GM10266 (cell line): ENCODE results near the gene SLC7A8.

Source experiments
- DNase-seq: peaks from one replicate; pipeline ENCODE4 v3.0.0; 2012; ENCODE audit errors: extremely low spot score
- TF ChIP-seq, protein P1 (sequence below): IDR thresholded peaks from 2 replicates; pipeline ENCODE4 v1.5.1; 2012; ENCODE audit warnings: mild to moderate bottlenecking, low read depth; ENCODE audit not compliant: control insufficient read depth, insufficient read depth; ENCODE audit errors: missing control alignments

Gene SLC7A8

DNA sequence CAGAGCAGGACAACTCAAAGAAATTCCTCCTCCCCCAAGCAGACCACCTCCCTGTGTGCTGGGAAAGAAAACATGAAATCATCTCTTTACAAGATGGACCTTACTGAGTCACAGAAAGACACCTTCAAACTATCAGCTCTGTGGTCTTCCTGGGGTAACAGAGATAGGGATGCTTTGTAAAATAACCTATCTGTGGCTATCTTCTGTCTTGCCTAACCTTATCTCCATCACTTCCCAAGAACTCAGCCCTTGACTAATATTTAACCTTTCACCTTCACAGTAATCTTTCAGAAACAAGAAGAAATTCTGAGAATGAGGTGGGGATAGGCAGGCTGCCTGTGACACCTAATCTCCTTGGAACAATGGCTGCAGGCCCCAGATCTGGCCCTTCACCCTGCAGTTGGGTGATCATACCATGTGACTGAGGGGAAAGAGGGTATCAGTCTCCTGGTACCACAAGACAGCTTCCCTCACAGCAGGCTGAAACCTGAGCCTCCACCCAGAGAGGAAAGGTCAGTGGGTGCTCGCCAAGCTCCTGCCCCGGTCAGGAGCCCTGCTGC, 37.0 kb downstream of the SLC7A8 start:
- TF ChIP-seq, protein P1, sequence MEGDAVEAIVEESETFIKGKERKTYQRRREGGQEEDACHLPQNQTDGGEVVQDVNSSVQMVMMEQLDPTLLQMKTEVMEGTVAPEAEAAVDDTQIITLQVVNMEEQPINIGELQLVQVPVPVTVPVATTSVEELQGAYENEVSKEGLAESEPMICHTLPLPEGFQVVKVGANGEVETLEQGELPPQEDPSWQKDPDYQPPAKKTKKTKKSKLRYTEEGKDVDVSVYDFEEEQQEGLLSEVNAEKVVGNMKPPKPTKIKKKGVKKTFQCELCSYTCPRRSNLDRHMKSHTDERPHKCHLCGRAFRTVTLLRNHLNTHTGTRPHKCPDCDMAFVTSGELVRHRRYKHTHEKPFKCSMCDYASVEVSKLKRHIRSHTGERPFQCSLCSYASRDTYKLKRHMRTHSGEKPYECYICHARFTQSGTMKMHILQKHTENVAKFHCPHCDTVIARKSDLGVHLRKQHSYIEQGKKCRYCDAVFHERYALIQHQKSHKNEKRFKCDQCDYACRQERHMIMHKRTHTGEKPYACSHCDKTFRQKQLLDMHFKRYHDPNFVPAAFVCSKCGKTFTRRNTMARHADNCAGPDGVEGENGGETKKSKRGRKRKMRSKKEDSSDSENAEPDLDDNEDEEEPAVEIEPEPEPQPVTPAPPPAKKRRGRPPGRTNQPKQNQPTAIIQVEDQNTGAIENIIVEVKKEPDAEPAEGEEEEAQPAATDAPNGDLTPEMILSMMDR: no peak
- no peak for DNase-seq

GRCh38 chr14:23145794-23146350, 37.6 kb downstream of the SLC7A8 start:
- DNase-seq: no peak
- TF ChIP-seq, protein P1: no peak

- DNase-seq: no peak
- TF ChIP-seq, protein P1: no peak
Observed at GRCh38 chr14:23143911-23144310, 39.5 kb downstream of the SLC7A8 start.

DNA sequence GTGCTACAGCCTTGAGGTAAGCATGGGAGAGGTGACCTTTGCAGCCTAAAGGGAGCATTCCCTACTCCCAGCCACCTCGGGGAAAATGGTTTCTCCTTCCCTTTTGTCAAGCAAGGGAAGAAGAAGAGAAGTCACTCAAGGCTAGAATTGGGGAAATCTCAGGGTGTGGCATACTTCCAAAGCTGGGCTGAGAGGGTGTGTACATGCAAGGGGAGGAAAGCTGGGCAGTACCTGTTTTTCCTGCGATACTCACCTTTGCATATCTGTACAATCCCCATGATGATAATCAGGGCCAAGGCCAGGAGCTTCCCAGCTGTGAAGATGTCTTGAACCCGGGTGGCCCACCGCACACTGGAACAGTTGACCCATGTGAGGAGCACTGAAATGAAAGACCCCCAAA, 40.6 kb downstream of the SLC7A8 start:
- no peak for DNase-seq
- TF ChIP-seq, protein P1: no peak

- no peak for DNase-seq
- TF ChIP-seq, protein P1: no peak
Observed at GRCh38 chr14:23141706-23142444, 41.6 kb downstream of the SLC7A8 start.

GRCh38 chr14:23140371-23140770, 43.1 kb downstream of the SLC7A8 start:
- TF ChIP-seq, protein P1: no peak
- no peak for DNase-seq

DNA sequence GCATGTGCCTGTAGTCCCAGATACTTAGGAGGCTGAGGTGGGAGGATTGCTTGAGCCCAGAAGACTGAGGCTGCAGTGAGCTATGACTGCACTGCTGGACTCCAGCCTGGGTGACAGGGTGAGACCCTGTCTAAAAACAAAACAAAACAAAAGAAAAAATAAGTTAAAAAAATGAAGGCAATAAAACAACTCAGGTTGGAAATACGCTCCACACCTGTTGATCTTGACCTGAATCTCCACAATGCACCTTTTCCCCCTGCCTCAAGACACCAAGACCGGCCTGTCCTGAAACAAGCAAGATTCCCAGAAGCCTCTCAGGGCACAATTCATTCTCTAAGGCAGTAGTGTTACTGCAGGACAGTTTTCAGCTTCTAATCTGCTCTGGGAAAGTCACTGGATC, 43.6 kb downstream of the SLC7A8 start:
- TF ChIP-seq, protein P1: no peak
- no peak for DNase-seq
